Skin of body (tissue), 2 donors: ENCODE results near the gene TTC28. TPM values are rescaled to one million over a fixed set of nuclear protein-coding genes. Genes with fewer than 3 reads are reported as not detected.
"Not testable (repeated sequence)": the region's sequence is repeated elsewhere in the genome, so short reads cannot be mapped to it uniquely, and the experiment has no call there.

Experiments used
- DNase-seq: peaks from one replicate; lab custom pipeline; 2025; lab: John Stamatoyannopoulos, UW
- total RNA-seq: library from RNA; depleted of rRNA; stranded (reverse); fragments of >200 nt; gene quantifications from one replicate; pipeline ENCODE4 v1.2.3, GENCODE V29; 2014

Gene TTC28
- total RNA-seq, 1 donor from 2014 or later: 29.0 TPM

GRCh38 chr22:28604966-28605761 is 74.5 kb downstream of the TTC28 start:
- DNase-seq: peak; percentile 21

GRCh38 chr22:28601915-28602314 is 77.7 kb downstream of the TTC28 start:
- no peak for DNase-seq

- DNase-seq: peak; percentile 56
These were observed 79.0 kb downstream of the TTC28 start for GRCh38 chr22:28600546-28601143.

GRCh38 chr22:28599693-28600092 is 79.9 kb downstream of the TTC28 start:
- no peak for DNase-seq

GRCh38 chr22:28597665-28598064 is 82.0 kb downstream of the TTC28 start:
- DNase-seq: no peak

GRCh38 chr22:28594797-28595462 is 84.7 kb downstream of the TTC28 start:
- DNase-seq: peak; percentile 87

GRCh38 chr22:28594076-28594796 is 85.4 kb downstream of the TTC28 start:
- no peak for DNase-seq

GRCh38 chr22:28593299-28593698 is 86.3 kb downstream of the TTC28 start:
- no peak for DNase-seq

GRCh38 chr22:28589102-28589750 is 90.4 kb downstream of the TTC28 start:
- no peak for DNase-seq

- no peak for DNase-seq
These were observed 94.3 kb downstream of the TTC28 start for GRCh38 chr22:28585324-28585723.

GRCh38 chr22:28582806-28583205 is 96.8 kb downstream of the TTC28 start:
- peak; percentile 55 for DNase-seq

GRCh38 chr22:28581016-28581415 is 98.6 kb downstream of the TTC28 start:
- DNase-seq: no peak

GRCh38 chr22:28576162-28576561 is 103.5 kb downstream of the TTC28 start:
- no peak for DNase-seq

- DNase-seq: no peak
These were observed 105.4 kb downstream of the TTC28 start for GRCh38 chr22:28574159-28574788.

- no peak for DNase-seq
These were observed 108.8 kb downstream of the TTC28 start for GRCh38 chr22:28570696-28571373.

- not testable (repeated sequence) for DNase-seq
These were observed 110.7 kb downstream of the TTC28 start for GRCh38 chr22:28568974-28569373.

GRCh38 chr22:28568099-28568498 is 111.5 kb downstream of the TTC28 start:
- no peak for DNase-seq

- not testable (repeated sequence) for DNase-seq
These were observed 112.6 kb downstream of the TTC28 start for GRCh38 chr22:28566920-28567499.

- DNase-seq: no peak
These were observed 116.0 kb downstream of the TTC28 start for GRCh38 chr22:28563636-28564035.

GRCh38 chr22:28562324-28562723 is 117.3 kb downstream of the TTC28 start:
- no peak for DNase-seq
